ENCODE data around the gene ASMT.
A peak's percentile ranks its signal among the peaks of the same experiment; 100 is the strongest.
"Not testable (repeated sequence)": the region's sequence is repeated elsewhere in the genome, so short reads cannot be mapped to it uniquely, and the experiment has no call there.

Gene ASMT, protein sequence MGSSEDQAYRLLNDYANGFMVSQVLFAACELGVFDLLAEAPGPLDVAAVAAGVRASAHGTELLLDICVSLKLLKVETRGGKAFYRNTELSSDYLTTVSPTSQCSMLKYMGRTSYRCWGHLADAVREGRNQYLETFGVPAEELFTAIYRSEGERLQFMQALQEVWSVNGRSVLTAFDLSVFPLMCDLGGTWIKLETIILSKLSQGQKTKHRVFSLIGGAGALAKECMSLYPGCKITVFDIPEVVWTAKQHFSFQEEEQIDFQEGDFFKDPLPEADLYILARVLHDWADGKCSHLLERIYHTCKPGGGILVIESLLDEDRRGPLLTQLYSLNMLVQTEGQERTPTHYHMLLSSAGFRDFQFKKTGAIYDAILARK

DNA sequence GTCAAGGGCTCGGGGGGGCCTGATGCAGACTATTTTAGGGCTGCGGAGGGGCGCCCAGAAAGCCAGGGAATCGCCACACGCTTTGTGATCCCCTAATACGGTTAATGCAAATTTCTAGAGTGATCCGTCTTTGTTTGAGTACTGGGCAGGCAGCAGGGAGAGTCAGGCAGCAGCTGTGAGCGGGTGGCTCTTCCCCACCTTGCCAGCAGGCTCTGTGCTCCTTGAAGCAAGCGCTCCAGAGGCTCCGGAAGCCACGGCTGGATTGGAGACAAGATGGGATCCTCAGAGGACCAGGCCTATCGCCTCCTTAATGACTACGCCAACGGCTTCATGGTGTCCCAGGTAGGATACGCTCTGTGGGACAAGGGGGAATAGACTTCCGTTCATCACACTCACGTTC is at the start of gene ASMT:
ASMT (plus strand) TSS at position 133 of the 400 bp plus-strand sequence; CDS start at position 274, 141 bp downstream.
- DNase-seq (ENCODE audit: low read depth), result no peak

DNA sequence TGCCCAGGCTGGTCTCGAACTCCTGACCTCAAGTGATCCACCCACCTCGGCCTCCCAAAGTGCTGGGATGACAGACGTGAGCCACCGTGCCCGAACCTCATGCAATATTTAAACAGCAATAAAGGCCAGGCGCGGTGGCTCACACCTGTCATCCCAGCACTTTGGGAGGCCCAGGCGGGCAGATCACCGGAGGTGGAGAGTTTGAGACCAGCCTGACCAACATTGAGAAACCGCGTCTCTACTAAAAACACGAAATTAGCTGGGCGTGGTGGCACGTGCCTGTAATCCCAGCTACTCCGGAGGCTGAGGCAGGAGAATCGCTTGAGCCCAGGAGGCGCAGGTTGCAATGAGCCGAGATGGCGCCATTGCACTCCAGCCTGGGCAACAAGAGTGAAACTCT is 40.7 kb upstream of the ASMT start:
- not testable (repeated sequence) for DNase-seq (ENCODE audit: low read depth)

DNA sequence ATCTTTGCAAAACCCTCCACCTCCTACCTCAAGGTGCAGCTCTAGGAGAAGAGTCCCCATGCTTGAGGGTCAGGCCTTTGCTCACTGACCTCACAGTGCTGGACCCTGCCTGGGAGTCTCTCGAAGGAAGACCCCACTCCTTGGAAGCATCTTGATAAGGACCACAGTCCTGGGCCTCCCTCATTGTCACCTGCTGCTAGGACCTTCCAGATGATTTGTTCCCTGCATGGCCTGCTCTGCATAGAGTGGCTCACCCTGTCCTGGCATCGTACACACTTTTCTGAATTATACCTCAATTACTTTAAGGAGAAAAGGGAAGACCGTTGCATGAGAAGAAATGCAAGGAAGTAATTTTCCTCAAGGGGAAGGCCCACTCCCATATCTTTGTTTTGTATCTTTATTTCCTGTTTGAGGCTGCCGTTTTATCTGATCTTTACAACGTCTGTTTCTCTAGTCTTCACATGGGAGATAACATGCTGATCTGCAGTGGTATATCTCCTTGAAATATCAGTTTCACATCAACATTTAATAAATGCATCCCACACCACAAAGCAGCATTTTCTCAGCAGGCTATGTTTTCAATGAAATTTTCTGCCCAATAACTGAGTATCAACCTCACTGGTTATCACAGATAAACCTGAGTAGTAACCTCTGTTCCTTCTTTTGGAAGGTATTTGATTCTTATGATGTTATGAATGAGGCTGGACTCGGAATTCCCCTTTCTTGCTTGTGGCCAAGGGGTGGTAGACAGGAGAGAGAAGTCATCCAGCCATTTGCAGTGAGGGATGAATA is 38.5 kb upstream of the ASMT start:
- DNase-seq (ENCODE audit: low read depth), result no peak

DNA sequence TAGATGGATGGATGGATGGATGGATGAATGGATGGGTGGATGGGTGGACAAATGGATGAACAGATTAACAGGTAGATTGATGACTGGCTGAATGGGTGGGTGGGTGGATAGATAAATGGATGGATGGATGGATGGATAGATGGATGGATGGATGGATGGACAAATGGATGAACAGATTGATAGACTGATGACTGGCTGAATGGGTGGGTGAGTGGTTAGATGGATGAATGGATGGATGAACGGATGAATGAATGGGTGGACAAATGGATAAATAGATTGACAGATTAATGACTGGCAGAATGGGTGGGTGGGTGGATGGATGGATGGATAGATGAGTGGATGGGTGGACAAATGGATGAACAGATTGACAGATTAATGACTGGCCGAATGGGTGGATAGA is 37.0 kb upstream of the ASMT start:
- no peak for DNase-seq (ENCODE audit: low read depth)

DNA sequence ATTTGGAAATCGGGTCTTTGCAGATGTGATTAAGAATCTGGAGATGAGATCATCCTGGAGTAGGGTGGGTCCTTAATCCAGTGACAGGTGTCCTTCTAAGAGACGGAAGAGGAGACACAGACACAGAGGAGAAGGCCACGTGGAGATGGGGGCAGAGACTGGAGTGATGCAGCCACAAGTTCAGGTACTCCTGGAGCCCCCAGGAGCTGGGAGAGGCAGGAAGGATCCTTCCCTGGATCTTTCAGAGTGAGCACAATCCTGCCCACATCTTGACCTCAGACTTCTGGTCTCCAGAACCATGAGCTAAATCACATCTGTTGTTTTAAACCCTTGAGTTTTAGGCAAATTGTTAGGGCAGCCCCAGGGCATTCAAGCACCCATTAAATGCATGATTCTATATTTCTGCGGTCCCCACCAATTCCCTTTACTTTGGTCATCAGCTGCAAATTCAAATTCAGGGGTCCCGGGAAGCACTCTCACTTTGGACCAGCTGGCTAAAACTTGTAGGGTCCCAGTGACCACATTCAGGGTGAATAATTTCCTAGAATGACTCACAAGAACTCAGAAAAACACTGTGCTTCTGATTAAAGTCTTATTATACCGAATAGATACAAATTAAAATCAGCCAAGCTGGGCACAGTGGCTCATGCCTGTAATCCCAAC is 36.2 kb upstream of the ASMT start:
- no peak for DNase-seq (ENCODE audit: low read depth)

DNA sequence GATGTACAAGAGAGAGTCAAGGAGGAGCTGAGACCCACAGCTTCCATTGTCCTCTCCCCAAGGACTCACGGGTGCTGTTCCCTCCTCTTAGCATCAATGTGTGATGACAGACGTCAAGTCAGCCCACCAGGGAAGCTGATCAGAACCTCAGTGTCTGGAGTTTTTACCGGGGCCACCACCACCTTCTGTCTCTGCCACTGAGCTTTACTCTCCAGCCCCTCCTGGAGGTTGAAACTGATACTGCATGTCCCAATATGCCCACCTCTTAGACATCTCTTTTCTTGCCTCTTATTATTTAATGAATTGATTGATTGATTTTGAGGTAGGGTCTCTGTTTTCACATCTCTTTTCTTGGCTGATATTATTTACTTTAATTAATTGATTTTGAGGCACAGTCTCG is 33.7 kb upstream of the ASMT start:
- DNase-seq (ENCODE audit: low read depth), result peak; percentile 74

DNA sequence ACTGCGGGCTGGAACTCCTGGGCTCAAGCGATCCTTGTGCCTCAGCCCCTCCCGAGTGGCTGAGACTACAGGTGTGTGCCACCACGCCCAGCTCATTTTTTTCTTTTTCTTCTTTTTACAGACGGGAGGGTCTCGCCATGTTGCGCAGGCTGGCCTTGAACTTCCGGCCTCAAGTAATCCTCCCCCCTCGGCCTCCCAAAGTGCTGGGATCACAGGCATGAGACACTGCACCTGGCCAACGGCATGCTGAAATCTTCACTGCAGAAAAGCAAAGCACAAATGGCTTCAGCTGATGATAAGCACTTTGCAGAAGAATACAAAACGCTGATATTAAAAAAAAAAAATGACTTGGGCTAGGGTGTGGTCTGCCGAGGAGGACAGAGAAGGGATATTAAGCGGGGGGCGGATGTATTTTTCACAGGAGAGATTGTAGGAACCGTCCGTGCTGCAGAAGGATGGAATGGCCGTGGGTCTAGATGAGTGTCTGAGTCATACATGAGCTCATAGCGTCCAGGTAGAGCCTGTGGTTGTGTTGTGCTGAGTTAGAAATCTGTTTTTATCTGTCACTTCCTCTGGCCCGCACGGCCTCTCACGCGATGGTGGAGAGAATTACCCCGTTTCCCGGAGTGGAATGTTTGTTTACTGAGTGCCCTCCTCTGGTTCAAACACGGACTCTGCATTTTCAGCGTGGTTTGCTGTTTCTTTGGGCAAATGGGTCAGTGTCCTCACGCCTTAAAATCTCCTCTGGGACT is 32.0 kb upstream of the ASMT start:
- DNase-seq (ENCODE audit: low read depth), result peak; percentile 48

DNA sequence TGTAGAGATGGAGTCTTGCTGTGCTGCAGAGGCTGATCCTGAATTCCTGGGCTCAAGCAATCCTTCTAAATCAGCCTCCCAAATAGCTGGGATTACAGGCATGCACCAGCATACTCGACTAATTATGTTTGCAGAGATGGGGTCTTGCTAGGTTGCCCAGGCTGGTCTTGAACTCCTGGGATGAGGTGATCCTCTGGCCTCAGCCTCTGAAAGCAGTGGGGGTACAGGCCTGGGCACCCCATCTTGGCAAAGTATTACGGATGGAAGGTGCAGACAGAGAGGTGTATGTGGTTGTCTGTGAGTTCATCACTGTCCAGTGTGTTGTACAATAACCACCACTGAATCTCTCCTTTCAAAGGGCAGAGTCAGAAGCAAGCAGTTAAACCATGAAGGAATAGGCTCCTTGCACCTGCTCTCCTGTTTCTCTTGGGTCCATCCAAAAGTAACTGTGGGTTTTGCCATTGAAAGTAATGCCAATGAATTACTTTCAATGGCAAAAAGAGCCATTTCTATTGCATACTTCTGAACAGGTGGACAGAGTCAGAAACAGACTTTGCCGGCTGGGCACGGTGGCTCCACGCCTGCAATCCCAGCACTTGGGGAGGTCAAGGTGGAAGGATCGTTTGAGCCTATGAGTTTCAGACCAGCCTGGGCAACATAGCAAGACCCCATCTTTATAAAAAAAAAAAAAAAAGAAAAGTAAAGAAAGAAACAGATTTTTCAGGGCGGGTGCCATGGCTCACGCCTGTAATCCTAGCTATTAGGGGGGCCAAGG is 30.4 kb upstream of the ASMT start:
- no peak for DNase-seq (ENCODE audit: low read depth)

DNA sequence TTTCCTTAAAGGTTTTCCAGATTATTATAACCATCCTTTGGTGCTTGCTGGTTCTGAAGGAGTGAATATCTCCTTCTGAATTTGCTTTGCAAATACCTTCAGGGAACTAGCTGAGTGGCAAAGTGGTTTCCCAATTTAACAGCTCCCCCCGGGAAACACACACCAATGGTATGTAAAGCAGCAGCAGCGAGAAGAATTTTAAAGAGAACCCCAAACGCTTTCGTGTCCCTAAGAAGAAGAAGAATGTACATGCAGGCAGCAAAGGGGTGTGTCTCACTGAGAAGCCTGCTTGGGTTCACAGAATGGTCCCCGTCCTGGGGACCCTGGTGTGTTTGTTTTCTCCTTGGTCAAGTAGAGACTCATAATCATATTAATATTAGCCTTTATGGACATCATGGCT is 27.7 kb upstream of the ASMT start:
- no peak for DNase-seq (ENCODE audit: low read depth)

DNA sequence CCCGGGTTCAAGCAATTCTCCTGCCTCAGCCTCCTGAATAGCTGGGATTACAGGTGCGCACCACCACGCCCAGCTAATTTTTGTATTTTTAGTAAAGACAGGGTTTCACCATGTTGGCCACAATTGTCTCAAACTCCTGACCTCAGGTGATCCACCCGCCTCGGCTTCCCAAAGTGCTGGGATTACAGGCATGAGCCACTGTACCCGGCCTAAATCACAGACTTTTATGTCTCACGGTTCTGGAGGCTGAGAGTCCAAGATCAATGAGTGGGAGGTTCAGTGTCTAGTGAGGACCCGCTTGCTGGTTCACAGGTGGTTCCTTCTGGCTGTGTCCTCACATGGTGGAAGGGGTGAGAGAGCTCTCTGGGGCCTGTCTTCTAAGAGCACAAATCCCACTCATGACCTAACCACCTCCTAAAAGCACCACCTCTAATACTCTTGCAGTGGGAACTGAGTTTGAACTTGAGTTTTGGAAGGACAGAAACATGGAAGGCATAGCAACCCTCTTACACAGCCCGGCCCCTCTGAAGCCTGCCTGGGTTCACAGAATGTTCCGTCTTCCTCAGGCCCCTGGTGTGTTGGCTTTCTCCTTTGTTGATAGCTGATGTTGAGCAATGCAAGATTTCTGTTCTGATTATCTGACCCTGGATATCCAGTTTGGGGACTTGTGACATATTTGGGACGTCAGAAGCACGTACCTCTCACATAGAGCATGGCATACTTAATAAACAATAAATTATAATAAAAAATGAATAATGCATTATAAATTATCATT is 25.3 kb upstream of the ASMT start:
- no peak for DNase-seq (ENCODE audit: low read depth)

DNA sequence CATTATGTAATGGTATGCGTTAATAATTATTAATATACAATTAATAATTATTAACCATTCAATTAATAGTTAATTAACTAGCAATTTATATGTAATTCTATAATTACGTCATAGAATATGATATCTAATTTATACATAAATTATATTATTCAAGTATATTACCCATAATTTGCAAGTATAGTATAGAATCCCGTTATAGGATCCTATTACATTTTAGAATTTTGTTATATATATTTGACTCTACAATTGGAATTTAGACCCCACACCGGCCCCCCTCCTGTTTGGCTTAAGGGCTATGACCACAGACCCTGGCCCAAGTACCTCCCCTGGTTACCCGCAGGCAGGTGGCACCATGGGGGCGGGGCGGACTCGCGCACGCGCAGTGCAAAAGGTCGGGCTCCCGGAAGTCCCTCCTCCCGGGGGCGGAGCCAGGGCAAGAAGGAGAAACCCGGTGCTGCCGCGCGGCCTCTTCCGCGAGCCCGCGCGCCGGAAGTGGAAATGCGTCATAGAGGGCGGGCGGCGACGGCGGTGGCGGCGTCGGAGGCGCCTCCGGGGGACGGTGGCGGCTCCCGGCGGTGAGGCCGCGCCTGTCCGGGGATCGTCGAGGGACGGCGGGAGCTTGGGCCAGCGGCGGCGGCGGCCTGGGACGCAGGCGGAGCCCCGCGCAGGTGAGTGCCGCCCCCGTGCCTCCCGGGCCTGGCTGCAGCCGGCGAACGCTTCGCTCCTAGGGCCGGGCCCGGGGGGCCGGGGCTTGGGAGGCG is 23.6 kb upstream of the ASMT start, which contains the start of gene AKAP17A:
AKAP17A (plus strand) TSS at position 503 of the 761 bp plus-strand sequence. CDS start 1,859 bp downstream, outside the sequence.
- DNase-seq (ENCODE audit: low read depth), result peak; percentile 100

DNA sequence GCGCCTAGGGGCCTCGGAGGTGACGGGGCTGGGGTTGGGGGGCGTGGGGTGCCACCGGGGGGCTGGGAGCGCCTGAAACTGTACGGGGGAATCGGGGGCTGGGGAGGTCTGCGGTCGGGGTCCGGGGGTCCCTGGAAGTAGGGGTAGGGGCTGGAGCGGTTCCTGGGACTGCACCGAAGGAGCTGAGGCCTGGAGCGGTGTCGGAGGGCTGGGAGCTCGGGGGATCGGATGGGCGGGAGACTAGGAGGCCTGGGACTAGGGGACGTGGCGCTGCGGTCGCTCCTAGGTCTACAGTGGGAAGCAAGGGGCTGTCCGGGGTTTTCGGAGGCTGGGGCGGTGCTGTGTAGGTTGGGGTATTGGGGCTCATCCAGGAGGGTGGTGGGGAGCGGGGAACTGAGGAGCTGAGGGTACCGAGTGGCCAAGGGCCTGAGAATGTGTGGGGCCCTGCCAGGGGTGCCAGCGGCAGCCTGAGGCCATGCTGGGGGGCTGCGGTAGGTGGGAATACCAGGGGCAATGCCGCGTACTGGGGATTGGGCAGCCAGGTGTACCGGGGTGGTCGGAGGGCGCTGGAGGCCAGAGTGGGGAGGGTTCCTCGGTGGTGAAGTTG is 22.9 kb upstream of the ASMT start:
- no peak for DNase-seq (ENCODE audit: low read depth)

DNA sequence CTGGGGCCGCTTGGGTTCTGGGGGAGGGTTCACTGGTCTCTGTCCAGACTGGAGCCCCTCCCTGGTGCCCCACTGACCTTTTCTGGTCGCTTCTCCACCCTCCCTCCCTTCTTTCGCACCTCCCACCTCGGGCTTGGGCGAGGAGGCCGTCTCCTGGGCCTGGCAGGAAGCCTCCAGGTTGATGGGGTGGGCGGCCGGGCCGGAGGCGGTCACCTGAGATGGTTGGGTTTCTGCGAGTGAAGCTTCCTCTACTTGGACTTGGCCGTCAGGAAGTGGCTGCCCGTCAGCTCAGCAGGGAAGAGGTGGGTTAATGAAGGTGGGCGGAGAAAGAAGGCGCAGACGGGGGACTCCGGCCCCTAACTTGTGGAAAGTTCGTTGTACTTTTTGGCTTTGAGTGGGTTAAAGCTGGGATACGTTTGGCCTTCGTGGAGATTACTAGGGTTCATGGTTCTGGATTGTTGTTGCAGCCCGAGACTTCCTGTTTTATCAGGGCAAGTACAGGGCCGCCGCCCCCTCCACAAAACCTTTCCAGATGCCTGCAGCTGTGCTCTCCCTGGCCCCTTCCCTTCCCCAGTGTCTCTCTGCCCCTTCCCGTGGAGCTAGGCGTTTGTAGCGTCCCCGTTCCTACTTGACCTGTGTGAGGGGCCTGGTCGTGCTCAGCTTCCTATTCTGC is 22.3 kb upstream of the ASMT start:
- DNase-seq (ENCODE audit: low read depth), result no peak

DNA sequence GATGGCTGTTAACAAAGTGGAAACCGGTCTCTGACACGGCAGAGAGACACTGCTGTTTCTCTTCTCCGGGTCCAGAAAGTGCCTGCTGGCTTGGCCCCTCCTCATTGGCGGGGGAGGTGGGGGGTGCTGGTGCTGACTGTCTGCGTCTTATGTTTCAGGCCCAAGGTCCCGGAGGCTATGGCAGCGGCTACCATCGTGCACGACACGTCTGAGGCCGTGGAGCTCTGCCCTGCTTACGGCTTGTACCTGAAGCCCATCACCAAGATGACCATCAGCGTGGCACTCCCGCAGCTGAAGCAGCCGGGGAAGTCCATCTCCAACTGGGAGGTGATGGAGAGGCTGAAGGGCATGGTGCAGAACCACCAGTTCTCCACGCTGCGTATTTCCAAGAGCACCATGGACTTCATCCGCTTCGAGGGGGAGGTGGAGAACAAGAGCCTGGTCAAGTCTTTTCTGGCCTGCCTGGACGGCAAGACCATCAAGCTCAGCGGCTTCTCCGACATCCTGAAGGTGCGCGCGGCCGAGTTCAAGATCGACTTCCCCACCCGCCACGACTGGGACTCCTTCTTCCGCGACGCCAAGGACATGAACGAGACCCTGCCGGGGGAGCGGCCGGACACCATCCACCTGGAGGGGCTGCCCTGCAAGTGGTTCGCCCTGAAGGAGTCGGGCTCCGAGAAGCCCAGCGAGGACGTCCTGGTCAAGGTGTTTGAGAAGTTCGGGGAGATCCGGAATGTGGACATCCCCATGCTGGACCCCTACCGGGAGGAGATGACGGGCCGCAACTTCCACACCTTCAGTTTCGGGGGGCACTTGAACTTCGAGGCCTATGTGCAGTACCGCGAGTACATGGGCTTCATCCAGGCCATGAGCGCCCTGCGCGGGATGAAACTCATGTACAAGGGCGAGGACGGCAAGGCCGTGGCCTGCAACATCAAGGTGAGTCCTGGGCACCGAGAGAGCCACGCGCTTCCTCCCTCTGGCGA is 21.3 kb upstream of the ASMT start:
- no peak for DNase-seq (ENCODE audit: low read depth)

DNA sequence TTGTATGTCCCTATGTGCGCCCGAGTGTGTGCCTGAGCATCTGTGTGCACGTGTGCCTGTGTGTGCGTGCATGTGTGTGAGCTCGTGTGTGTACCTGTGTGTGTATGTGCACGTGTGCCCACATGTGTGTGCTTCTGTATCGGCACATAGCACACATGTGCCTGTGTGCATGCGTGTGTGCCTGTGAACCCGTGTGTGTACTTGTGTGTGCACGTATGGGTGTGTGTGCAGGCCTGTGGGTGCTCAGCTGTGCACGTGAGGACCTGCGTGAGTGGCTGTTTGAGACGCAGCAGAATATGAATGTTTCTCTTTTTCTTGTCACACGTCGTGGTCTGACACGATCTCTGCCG is 19.2 kb upstream of the ASMT start:
- no peak for DNase-seq (ENCODE audit: low read depth)

DNA sequence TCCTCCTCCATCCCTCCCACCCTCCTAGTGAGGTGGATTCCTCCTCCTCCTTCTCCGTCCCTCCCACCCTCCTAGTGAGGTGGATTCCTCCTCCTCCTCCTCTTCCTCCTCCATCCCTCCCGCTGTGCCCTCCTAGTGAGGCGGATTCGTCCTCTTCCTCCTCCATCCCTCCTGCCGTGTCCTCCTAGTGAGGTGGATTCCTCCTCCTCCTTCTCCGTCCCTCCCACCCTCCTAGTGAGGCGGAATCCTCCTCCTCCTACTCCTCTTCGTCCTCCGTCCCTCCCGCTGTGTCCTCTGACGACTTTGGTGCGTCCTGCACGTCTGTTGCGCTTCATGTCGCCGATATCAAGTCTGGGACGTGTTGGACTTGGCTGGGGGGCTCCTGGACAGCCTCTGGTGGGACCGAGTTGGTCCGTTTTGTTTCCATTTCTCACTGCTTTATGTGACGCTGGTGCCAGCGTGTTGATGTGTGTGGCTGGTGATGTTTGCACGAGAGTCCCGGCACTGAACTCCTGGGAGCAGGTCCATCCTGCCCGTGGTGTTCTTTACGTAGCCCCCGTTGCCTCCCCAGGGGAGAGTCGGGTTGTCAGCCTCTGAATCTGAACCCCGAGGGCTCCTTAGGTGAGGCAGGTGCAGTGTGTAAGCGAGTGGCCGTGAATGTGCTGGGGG is 18.0 kb upstream of the ASMT start:
- DNase-seq (ENCODE audit: low read depth), result no peak

All from activated T-cell treated with anti-CD3 and anti-CD28 coated beads for 48 hours (primary cell).